MM.1S (cell line): ENCODE data around the gene KLHDC8A.

Experiments
- EZH2 ChIP-seq: fragments of 300-600 bp; sonication (generic); optimal IDR thresholded peaks from 2 replicates; pipeline ENCODE3; 2017; ENCODE audit warnings: low read depth, mild to moderate bottlenecking, antibody characterized with exemption, low read length, mixed read lengths
- EZH2phosphoT487 ChIP-seq: fragments of 300-600 bp; sonication (generic); IDR thresholded peaks from 2 replicates; pipeline ENCODE4 v1.6.1; 2018; ENCODE audit warnings: antibody characterized with exemption, low read length
- TF ChIP-seq, protein P1 (sequence below): fragments of 300-600 bp; sonication (generic); IDR thresholded peaks from 2 replicates; pipeline ENCODE4 v1.5.1; 2016; ENCODE audit warnings: antibody characterized with exemption, low read length, mixed read lengths

DNA sequence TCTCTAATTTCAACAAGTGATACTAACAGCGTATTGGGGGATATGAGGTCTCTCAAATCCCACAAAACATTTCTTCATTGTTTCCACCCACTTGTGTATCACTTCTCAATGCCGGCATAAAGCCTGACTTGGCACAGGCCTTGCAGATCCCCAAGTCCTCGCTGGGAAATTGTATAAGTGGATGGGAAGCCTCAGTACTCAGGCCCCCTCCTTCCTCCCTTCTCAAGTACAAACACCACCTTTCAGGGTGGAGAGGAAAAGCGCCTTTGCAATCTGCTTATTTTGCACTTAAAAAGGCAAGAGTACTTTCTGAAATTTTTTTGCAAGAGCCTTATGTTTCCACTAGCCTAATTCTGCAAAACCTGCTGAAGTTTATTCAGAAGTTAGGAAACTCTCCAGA, 25.8 kb upstream of the KLHDC8A start:
- TF ChIP-seq, protein P1, sequence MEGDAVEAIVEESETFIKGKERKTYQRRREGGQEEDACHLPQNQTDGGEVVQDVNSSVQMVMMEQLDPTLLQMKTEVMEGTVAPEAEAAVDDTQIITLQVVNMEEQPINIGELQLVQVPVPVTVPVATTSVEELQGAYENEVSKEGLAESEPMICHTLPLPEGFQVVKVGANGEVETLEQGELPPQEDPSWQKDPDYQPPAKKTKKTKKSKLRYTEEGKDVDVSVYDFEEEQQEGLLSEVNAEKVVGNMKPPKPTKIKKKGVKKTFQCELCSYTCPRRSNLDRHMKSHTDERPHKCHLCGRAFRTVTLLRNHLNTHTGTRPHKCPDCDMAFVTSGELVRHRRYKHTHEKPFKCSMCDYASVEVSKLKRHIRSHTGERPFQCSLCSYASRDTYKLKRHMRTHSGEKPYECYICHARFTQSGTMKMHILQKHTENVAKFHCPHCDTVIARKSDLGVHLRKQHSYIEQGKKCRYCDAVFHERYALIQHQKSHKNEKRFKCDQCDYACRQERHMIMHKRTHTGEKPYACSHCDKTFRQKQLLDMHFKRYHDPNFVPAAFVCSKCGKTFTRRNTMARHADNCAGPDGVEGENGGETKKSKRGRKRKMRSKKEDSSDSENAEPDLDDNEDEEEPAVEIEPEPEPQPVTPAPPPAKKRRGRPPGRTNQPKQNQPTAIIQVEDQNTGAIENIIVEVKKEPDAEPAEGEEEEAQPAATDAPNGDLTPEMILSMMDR: no peak
- TF ChIP-seq EZH2 (no peak), EZH2phosphoT487 (no peak)
